Pancreas (tissue), 10 donors: ENCODE results near the gene TP53INP2. TPM values are rescaled to one million over a fixed set of nuclear protein-coding genes. Genes with fewer than 3 reads are reported as not detected.
A peak's percentile ranks its signal among the peaks of the same experiment; 100 is the strongest.
"Not testable (repeated sequence)": the region's sequence is repeated elsewhere in the genome, so short reads cannot be mapped to it uniquely, and the experiment has no call there.

Experiments used
- ATAC-seq, 4 donors: fragments of 200-7000 bp; cut with Tn5 transposase; one replicate each; pipeline versions ENCODE4 v1.8.0 to v1.9.1; 2020; ENCODE audit warnings: mild to moderate bottlenecking in 4 of 4, moderate library complexity in 4 of 4
- DNase-seq, 6 donors: peaks; one replicate each; pipeline ENCODE4 v3.0.0-alpha.2; 2020
- FAIRE-seq: peaks from 2 replicates; lab custom pipeline; 2012; peaks lifted over from hg19 to GRCh38; lab: Jason Lieb, UNC
- H3K27ac ChIP-seq, 4 donors: fragments of 200-600 bp; sonication (generic); 1 replicate in 3 of 4; 2 replicates in 1 of 4; pipeline versions ENCODE4 v1.5.0 to v1.8.0; 2020
- H3K27me3 ChIP-seq, 4 donors: fragments of 200-600 bp; one replicate each; pipeline ENCODE4 v1.8.0; 2021
- H3K36me3 ChIP-seq, 3 donors: fragments of 200-600 bp; sonication (generic) in 1 of 3; one replicate each; pipeline versions ENCODE4 v1.5.0 to v1.8.0; 2020 to 2021
- H3K4me1 ChIP-seq, 3 donors: fragments of 200-600 bp; one replicate each; pipeline ENCODE4 v1.8.0; 2021
- H3K4me3 ChIP-seq, 4 donors: fragments of 200-600 bp; sonication (generic) in 2 of 4; one replicate each; pipeline versions ENCODE4 v1.5.0 to v1.8.0; 2020 to 2021
- H3K9me3 ChIP-seq, 4 donors: fragments of 200-600 bp; one replicate each; pipeline ENCODE4 v1.8.0; 2021
- WGBS, 2 donors: extraction: QIAGEN DNeasy Blood & Tissue Kit; methylation state at CpG; one replicate each; pipeline ENCODE4 v1.1.7; 2013; 5-methylcytosine and 5-hydroxymethylcytosine counted together
- intact Hi-C, 3 donors: fragments of 100-400 bp; cut with DNase I; formaldehyde crosslinking; loops; one replicate each; pipeline versions ENCODE4 v1.11.1 to v1.14.2; 2022
- polyA plus RNA-seq, 2 donors: library from polyadenylated mRNA; stranded (reverse); fragments of 200-250 nt; gene quantifications; one replicate each; pipeline ENCODE4 v1.2.3, GENCODE V29; 2013
- total RNA-seq, 6 donors: library from RNA; stranded (reverse); fragmentation: NEBNext Ultra II Directional in 4 of 6; extraction: Animal tissue kit (Norgen Biotek cat#: 25700) in 4 of 6; gene quantifications; one replicate each; pipeline versions ENCODE4 v1.2.1 to v1.2.4, GENCODE V29; 2021 to 2023
- TF ChIP-seq, protein P1 (sequence below), 4 donors: fragments of 200-600 bp; sonication (generic) in 3 of 4; IDR thresholded peaks; one replicate each; pipeline versions ENCODE4 v1.5.0 to v1.8.0; 2021; ENCODE audit warnings: antibody characterized with exemption in 4 of 4
- donor health status: healthy with polysubstance abuse.
- donor health status: DM: no; HTN: no; CAD: no; lungs with moderate emphysema.
- donor health status: DM: no; HTN: no; CAD: no.
- donor health status: control.
- donor health status: control.
- donor health status: Bipolar disorder and iron deficiency.
- donor health status: DM: yes; HTN: yes; CAD: no.
- donor health status: DM: no; HTN: no; CAD: no.
- donor health status: DM: no; HTN: no; CAD: no.
- donor health status: DM: yes; HTN: yes; CAD: no.

The TP53INP2 gene, protein sequence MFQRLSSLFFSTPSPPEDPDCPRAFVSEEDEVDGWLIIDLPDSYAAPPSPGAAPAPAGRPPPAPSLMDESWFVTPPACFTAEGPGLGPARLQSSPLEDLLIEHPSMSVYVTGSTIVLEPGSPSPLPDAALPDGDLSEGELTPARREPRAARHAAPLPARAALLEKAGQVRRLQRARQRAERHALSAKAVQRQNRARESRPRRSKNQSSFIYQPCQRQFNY
- total RNA-seq (1 to 10 TPM; 3.8 to 7.1 (median 4.6) TPM), polyA plus RNA-seq (1 to 10 TPM; 4.8 to 7.9 TPM)

DNA sequence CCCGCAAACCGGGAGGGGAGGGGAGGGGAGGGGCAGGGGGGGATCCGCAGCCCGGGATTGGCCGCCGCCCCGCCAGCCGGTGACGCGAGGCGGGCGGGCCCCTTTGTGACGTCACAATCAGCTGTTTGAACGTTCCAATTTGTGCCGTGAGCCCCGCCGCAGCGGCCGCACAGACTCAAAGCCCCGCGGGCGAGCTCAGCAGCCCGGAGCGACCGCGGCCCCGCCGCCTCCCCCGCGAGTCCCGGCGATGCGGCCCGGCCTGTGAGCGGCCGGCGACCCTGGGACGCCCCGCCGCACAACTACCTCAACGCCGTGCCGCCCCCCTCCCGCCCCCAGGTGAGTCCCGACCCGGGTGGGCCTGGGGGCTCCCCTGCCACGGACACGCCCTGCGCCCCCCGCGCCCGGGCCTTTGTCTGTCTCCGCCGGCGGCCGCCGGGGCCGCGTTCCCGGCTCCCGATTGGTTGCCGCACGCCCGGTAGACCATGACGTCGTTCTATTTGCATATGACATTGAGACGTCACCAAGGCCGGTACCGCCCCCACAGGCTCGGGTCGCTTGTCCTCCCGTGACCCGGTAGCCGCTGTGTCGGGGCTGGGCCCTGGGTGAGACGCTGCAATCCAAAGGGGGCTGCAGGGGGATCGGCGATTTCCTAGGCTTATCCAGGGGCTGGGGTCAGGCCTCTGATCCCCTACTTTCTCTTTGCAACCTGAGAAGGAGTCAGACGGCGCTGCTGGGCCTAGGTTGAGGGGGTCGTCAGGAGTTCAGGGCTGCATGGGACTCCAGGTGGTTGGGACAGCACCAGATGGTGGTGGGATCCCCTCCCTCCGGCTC, at the start of gene TP53INP2:
TSS of gene TP53INP2 (plus strand) at position 168 of the 831 bp plus-strand sequence. CDS start 4,396 bp downstream, outside the sequence.
- Histone ChIP-seq H3K36me3 (no peaks in the 10 kb centered on the region), H3K4me1 (peaks cover 0 to 11% (median 0%) of the 10 kb centered on the region in 3 donors), H3K27me3 (no peaks in the 10 kb centered on the region), H3K27ac (peak within 1 kb of the TSS; percentile 98 to 100 (median 98)), H3K4me3 (peak within 1 kb of the TSS; percentile 71 to 96 (median 90)), H3K9me3 (no peaks in the 10 kb centered on the region)
- intact Hi-C loops, result loop anchor here in 1 of 3 donors (10.0 kb wide), 1 partner anchor 160 kb away; no protein-coding TSS in a partner anchor
- TF ChIP-seq, protein P1, sequence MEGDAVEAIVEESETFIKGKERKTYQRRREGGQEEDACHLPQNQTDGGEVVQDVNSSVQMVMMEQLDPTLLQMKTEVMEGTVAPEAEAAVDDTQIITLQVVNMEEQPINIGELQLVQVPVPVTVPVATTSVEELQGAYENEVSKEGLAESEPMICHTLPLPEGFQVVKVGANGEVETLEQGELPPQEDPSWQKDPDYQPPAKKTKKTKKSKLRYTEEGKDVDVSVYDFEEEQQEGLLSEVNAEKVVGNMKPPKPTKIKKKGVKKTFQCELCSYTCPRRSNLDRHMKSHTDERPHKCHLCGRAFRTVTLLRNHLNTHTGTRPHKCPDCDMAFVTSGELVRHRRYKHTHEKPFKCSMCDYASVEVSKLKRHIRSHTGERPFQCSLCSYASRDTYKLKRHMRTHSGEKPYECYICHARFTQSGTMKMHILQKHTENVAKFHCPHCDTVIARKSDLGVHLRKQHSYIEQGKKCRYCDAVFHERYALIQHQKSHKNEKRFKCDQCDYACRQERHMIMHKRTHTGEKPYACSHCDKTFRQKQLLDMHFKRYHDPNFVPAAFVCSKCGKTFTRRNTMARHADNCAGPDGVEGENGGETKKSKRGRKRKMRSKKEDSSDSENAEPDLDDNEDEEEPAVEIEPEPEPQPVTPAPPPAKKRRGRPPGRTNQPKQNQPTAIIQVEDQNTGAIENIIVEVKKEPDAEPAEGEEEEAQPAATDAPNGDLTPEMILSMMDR (IDR thresholded peaks at IDR 0.05), result no peak
- WGBS, 2 donors, result 1% methylated on average over 55 to 82 of the region's 82 CpGs
- FAIRE-seq (no peak), DNase-seq (peak; percentile 92 to 96 (median 94)), ATAC-seq (peak; percentile 82 to 86 (median 84))

DNA sequence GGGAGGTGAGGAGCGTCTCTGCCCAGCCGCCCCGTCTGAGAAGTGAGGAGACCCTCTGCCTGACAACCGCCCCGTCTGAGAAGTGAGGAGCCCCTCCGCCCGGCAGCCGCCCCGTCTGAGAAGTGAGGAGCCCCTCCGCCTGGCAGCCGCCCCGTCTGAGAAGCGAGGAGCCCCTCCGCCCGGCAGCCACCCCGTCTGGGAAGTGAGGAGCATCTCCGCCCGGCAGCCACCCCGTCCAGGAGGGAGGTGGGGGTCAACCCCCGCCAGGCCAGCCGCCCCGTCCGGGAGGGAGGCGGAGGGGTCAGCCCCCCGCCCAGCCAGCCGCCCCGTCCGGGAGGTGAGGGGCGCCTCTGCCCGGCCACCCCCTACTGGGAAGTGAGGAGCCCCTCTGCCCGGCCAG, 45.5 kb upstream of the TP53INP2 start:
- H3K36me3 ChIP-seq, FAIRE-seq, H3K27me3 ChIP-seq, H3K9me3 ChIP-seq, H3K27ac ChIP-seq, intact Hi-C loops, H3K4me1 ChIP-seq, ATAC-seq, H3K4me3 ChIP-seq: not testable (repeated sequence)
- peak in 1 of 6 donors; percentile 60 for DNase-seq
- 94 to 100% methylated on average over 8 to 31 of the region's 31 CpGs for WGBS, 2 donors

DNA sequence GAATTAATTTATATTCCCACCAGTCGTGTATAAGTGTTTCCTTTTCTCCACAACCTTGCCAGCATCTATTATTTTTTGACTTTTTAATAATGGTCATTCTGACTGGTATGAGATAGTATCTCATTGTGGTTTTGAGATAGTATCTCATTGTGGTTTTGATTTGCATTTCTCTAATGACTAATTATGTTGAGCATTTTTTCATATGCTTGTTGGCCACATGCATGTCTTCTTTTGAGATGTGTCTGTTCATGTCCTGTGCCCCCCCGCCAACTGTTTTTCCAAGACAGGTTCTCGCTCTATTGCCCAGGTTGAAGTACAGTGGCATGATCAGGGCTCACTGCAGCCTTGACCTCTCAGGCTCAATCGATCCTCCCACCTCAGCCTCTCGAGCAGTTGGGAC, 42.3 kb upstream of the TP53INP2 start:
- H3K36me3 ChIP-seq, intact Hi-C loops, DNase-seq, H3K9me3 ChIP-seq, FAIRE-seq, H3K27me3 ChIP-seq, ATAC-seq, H3K4me3 ChIP-seq, H3K4me1 ChIP-seq, H3K27ac ChIP-seq: not testable (repeated sequence)
- WGBS, 2 donors, result 82 to 85% methylated on average over 5 of the region's 5 CpGs

- no peaks in the 10 kb centered on the region for H3K27me3 ChIP-seq
- no peak overlapping the region for H3K4me3 ChIP-seq
- no peak overlapping the region for H3K27ac ChIP-seq
- no peaks in the 10 kb centered on the region for H3K36me3 ChIP-seq
- H3K9me3 ChIP-seq, result no peaks in the 10 kb centered on the region
- ATAC-seq (no peak), DNase-seq (no peak), FAIRE-seq (no peak)
- no peaks in the 10 kb centered on the region for H3K4me1 ChIP-seq
- TF ChIP-seq, protein P1 (IDR thresholded peaks at IDR 0.05), result no peak
- 92 to 94% methylated on average over 5 of the region's 5 CpGs for WGBS, 2 donors
- intact Hi-C loops, result no loop called here
Measured at GRCh38 chr20:34663213-34663943, 40.8 kb upstream of the TP53INP2 start.

- H3K27ac ChIP-seq, H3K4me1 ChIP-seq, DNase-seq, H3K9me3 ChIP-seq, intact Hi-C loops, H3K27me3 ChIP-seq, H3K36me3 ChIP-seq, H3K4me3 ChIP-seq, FAIRE-seq, ATAC-seq: not testable (repeated sequence)
- WGBS, 2 donors, result 97 to 99% methylated on average over 7 of the region's 7 CpGs
Measured at GRCh38 chr20:34664751-34665150, 39.4 kb upstream of the TP53INP2 start.

DNA sequence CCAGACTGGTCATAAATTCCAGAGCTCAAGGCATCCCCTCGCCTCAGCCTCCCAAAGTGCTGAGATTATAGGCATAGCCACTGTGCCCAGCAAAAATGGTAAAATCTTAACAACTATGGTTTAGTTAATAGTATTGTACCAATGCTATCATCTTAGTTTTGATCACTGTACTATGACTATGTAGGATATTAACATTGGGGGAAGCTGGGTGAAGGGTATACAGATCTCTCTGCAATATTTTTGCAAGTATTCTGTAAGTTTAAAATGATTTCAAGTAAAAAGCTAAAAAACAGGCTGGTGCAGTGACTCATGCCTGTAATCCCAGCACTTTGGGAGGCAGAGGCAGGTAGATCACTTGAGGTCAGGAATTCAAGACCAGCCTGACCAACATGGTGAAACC, 35.0 kb upstream of the TP53INP2 start:
- H3K27me3 ChIP-seq, result no peaks in the 10 kb centered on the region
- no peak for FAIRE-seq
- no peak for DNase-seq
- TF ChIP-seq, protein P1 (IDR thresholded peaks at IDR 0.05), result no peak
- WGBS, 2 donors, result 97 to 100% methylated on average over 1 of the region's 1 CpG
- H3K27ac ChIP-seq, result no peak overlapping the region
- no peak overlapping the region for H3K4me3 ChIP-seq
- intact Hi-C loops, result no loop called here
- no peaks in the 10 kb centered on the region for H3K9me3 ChIP-seq
- ATAC-seq, result no peak
- no peaks in the 10 kb centered on the region for H3K4me1 ChIP-seq
- no peaks in the 10 kb centered on the region for H3K36me3 ChIP-seq
